GM12891 (cell line): Measurements from ENCODE around the gene AIMP1.

Source experiments
- DNase-seq: peaks from one replicate; pipeline ENCODE4 v3.0.0; 2011; ENCODE audit warnings: low spot score; ENCODE audit not compliant: insufficient read length
- FAIRE-seq: peaks from 2 replicates; lab custom pipeline; 2011; peaks lifted over from hg19 to GRCh38; lab: Jason Lieb, UNC
- PAX5 ChIP-seq: IDR thresholded peaks from 2 replicates; pipeline ENCODE4 v1.6.1; 2011; ENCODE audit warnings: low read length, moderate library complexity, mild to moderate bottlenecking; ENCODE audit not compliant: insufficient read depth, severe bottlenecking
- POLR2A ChIP-seq: IDR thresholded peaks from 2 replicates; pipeline ENCODE4 v1.6.1; 2011; ENCODE audit warnings: low read depth, low read length, control low read depth
- POLR2AphosphoS5 ChIP-seq: IDR thresholded peaks from 2 replicates; pipeline ENCODE4 v1.6.1; 2011; ENCODE audit warnings: low read depth, low read length, control low read depth
- POU2F2 ChIP-seq: IDR thresholded peaks from 2 replicates; pipeline ENCODE4 v1.6.1; 2011; ENCODE audit warnings: low read depth, mild to moderate bottlenecking, control low read depth, low read length, moderate library complexity
- SPI1 ChIP-seq: IDR thresholded peaks from 2 replicates; pipeline ENCODE4 v1.6.1; 2011; ENCODE audit warnings: low read depth, low read length, control low read depth
- TAF1 ChIP-seq: IDR thresholded peaks from 2 replicates; pipeline ENCODE4 v1.6.1; 2011; ENCODE audit warnings: low read depth, low read length, control low read depth

Gene AIMP1

GRCh38 chr4:106289737-106290136 is 26.6 kb upstream of the AIMP1 start:
- FAIRE-seq, result no peak
- TF ChIP-seq SPI1, result no peak
- TF ChIP-seq POLR2AphosphoS5, result no peak
- no peak for TF ChIP-seq POU2F2
- no peak for TF ChIP-seq POLR2A
- no peak for TF ChIP-seq TAF1
- no peak for TF ChIP-seq PAX5
- no peak for DNase-seq

GRCh38 chr4:106291678-106292077 is 24.7 kb upstream of the AIMP1 start:
- TF ChIP-seq TAF1 (no peak), POU2F2 (no peak), POLR2A (no peak), PAX5 (no peak), SPI1 (no peak), POLR2AphosphoS5 (no peak)
- FAIRE-seq (no peak), DNase-seq (no peak)

GRCh38 chr4:106294062-106294461 is 22.3 kb upstream of the AIMP1 start:
- TF ChIP-seq SPI1, result no peak
- TF ChIP-seq POU2F2, result no peak
- no peak for TF ChIP-seq PAX5
- TF ChIP-seq TAF1, result no peak
- no peak for TF ChIP-seq POLR2AphosphoS5
- TF ChIP-seq POLR2A, result no peak
- FAIRE-seq (no peak), DNase-seq (no peak)

GRCh38 chr4:106297245-106298035 is 18.9 kb upstream of the AIMP1 start:
- TF ChIP-seq PAX5 (no peak), POLR2AphosphoS5 (no peak), SPI1 (no peak), POLR2A (no peak), TAF1 (no peak), POU2F2 (no peak)
- FAIRE-seq (no peak), DNase-seq (no peak)

GRCh38 chr4:106299977-106300376 is 16.4 kb upstream of the AIMP1 start:
- DNase-seq (no peak), FAIRE-seq (no peak)
- TF ChIP-seq POLR2A (no peak), POU2F2 (no peak), PAX5 (no peak)

GRCh38 chr4:106301393-106302061 is 14.8 kb upstream of the AIMP1 start:
- no peak for DNase-seq
- peak; percentile 67 for FAIRE-seq
- no peak for TF ChIP-seq POU2F2
- no peak for TF ChIP-seq POLR2A
- no peak for TF ChIP-seq PAX5
- TF ChIP-seq SPI1, result no peak
- TF ChIP-seq TAF1, result no peak
- no peak for TF ChIP-seq POLR2AphosphoS5

GRCh38 chr4:106302062-106302438 is 14.3 kb upstream of the AIMP1 start:
- DNase-seq (no peak), FAIRE-seq (no peak)
- TF ChIP-seq POLR2AphosphoS5 (no peak), PAX5 (no peak), SPI1 (no peak), POU2F2 (no peak), POLR2A (no peak), TAF1 (no peak)

GRCh38 chr4:106303548-106304281 is 12.6 kb upstream of the AIMP1 start:
- DNase-seq (no peak), FAIRE-seq (no peak)
- TF ChIP-seq SPI1 (no peak), POLR2A (no peak), TAF1 (no peak), POU2F2 (no peak), PAX5 (no peak), POLR2AphosphoS5 (no peak)

- FAIRE-seq (no peak), DNase-seq (no peak)
- TF ChIP-seq SPI1 (no peak), PAX5 (no peak), POLR2A (no peak), POLR2AphosphoS5 (no peak), TAF1 (no peak), POU2F2 (no peak)
These were observed 11.7 kb upstream of the AIMP1 start for GRCh38 chr4:106304632-106305031.
